Measurements from ENCODE around the gene TAOK2. TPM values are rescaled to one million over a fixed set of nuclear protein-coding genes. Genes with fewer than 3 reads are reported as not detected.

The TAOK2 gene
- total and polyA plus RNA-seq, 9 donors, result 28.0 to 43.3 (median 37.8) TPM

DNA sequence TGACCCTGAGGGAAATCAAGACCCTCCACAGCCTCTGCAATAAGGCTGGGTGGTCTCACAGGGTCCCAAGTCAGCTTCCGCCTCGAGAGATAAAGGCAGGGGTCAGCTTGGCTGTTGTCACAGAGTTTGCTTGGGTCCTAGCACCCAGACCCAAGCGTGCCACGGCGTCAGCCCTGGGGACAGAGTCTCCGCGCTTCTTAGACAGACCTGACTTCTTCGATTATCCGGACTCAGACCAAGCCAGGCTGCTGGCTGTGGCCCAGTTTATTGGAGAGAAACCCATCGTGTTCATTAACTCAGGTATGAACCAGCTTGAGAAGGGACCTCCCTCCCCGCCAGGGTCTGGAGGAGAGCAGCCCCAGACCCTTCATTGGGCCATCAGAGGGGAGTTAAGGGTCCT lies 49.9 kb downstream of the TAOK2 start:
- Histone ChIP-seq H3K4me1 (ENCODE audit: control insufficient read depth, insufficient read depth, low read length) (peaks cover 16% of the 10 kb centered on the region), H3K27me3 (ENCODE audit: control insufficient read depth, insufficient read depth, low read length) (peaks cover 27% of the 10 kb centered on the region), H3K36me3 (ENCODE audit: control insufficient read depth, insufficient read depth, low read length) (no peaks in the 10 kb centered on the region), H3K9me3 (replicated peaks; ENCODE audit: control insufficient read depth, low read depth, low read length) (no peaks in the 10 kb centered on the region), H3K4me3 (ENCODE audit: low read length) (no peak overlapping the region), H3K27ac (ENCODE audit: low read length) (no peak overlapping the region)
- 88% methylated on average over 5 of the region's 11 CpGs for WGBS (ENCODE audit: insufficient coverage)
- DNase-seq, result no peak

DNA sequence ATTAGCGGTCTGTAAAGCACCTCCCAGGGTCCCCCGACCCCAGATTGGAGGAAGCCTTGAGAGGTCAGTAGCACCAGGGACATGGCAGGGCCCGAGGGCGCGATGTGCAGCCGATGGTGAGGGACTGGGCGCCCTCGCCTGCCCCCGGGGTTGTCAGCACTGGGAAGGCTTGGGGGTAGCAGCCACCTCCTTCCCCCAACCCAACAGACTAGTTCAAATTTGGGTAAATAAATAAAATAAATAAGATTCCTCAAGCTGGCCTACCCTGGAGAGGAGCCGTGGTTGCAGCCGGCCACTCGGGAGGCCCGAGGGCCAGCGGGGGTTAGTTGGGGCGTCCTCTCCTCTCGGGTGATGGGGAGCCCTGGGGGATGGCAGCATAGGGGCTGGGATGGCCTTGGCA lies 50.8 kb downstream of the TAOK2 start:
- Histone ChIP-seq H3K36me3 (ENCODE audit: control insufficient read depth, insufficient read depth, low read length) (no peaks in the 10 kb centered on the region), H3K4me3 (ENCODE audit: low read length) (no peak overlapping the region), H3K27ac (ENCODE audit: low read length) (no peak overlapping the region), H3K9me3 (replicated peaks; ENCODE audit: control insufficient read depth, low read depth, low read length) (no peaks in the 10 kb centered on the region), H3K4me1 (ENCODE audit: control insufficient read depth, insufficient read depth, low read length) (peaks cover 25% of the 10 kb centered on the region), H3K27me3 (ENCODE audit: control insufficient read depth, insufficient read depth, low read length) (peaks cover 36% of the 10 kb centered on the region)
- 83% methylated on average over 5 of the region's 16 CpGs for WGBS (ENCODE audit: insufficient coverage)
- no peak for DNase-seq

DNA sequence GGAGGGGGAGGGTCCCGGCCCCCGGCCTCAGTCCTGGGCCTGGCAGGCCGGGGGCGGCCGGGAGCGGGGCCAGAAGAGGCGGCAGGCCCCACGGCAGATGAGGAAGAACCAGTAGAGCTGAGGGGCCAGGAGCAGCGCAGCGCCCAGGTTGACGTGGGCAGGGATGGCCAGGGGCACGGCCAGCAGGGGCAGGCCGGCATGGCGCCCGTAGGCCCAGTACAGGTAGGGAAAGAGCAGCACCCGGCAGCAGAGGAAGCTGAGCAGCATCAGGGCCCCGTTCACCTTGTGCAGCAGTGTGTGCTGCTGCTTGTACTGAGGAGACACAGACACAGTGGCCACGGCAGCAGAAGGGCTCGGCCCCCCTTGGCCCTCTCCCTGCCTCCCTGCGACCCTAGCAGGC lies 51.5 kb downstream of the TAOK2 start:
- no peak for DNase-seq

DNA sequence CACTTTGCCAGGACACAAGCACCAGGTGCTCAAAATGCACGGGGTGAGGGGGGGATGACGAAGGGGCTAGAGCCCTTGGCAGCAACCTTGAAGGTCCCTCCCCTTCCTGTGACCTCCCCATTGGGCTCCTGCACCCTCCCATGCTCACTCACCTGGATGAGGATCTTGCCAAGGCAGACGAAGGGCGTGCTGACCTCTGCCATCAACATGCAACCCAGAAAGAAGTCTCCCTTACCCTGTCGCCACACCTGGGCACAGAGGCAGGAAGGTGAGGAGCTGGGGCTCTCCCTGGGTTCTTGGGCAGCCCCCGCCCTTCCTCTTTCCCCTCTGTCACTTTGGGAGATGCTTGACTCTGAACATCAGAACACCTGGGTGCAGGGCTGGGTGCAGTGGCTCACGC lies 51.9 kb downstream of the TAOK2 start:
- H3K36me3 ChIP-seq (ENCODE audit: control insufficient read depth, insufficient read depth, low read length), result no peaks in the 10 kb centered on the region
- H3K4me1 ChIP-seq (ENCODE audit: control insufficient read depth, insufficient read depth, low read length), result peaks cover 28% of the 10 kb centered on the region
- no peak overlapping the region for H3K4me3 ChIP-seq (ENCODE audit: low read length)
- H3K27ac ChIP-seq (ENCODE audit: low read length), result no peak overlapping the region
- DNase-seq, result no peak
- WGBS (ENCODE audit: insufficient coverage), result 57% methylated on average over 1 of the region's 7 CpGs
- H3K9me3 ChIP-seq (replicated peaks; ENCODE audit: control insufficient read depth, low read depth, low read length), result no peaks in the 10 kb centered on the region
- H3K27me3 ChIP-seq (ENCODE audit: control insufficient read depth, insufficient read depth, low read length), result peaks cover 47% of the 10 kb centered on the region

More for the DNA sequence above, 51.5 kb downstream of the TAOK2 start:
- H3K27ac ChIP-seq (ENCODE audit: low read length), result no peak overlapping the region
- peaks cover 28% of the 10 kb centered on the region for H3K4me1 ChIP-seq (ENCODE audit: control insufficient read depth, insufficient read depth, low read length)
- H3K36me3 ChIP-seq (ENCODE audit: control insufficient read depth, insufficient read depth, low read length), result no peaks in the 10 kb centered on the region
- WGBS (ENCODE audit: insufficient coverage), result 78% methylated on average over 16 of the region's 20 CpGs
- peaks cover 43% of the 10 kb centered on the region for H3K27me3 ChIP-seq (ENCODE audit: control insufficient read depth, insufficient read depth, low read length)
- H3K9me3 ChIP-seq (replicated peaks; ENCODE audit: control insufficient read depth, low read depth, low read length), result no peaks in the 10 kb centered on the region
- no peak overlapping the region for H3K4me3 ChIP-seq (ENCODE audit: low read length)

DNA sequence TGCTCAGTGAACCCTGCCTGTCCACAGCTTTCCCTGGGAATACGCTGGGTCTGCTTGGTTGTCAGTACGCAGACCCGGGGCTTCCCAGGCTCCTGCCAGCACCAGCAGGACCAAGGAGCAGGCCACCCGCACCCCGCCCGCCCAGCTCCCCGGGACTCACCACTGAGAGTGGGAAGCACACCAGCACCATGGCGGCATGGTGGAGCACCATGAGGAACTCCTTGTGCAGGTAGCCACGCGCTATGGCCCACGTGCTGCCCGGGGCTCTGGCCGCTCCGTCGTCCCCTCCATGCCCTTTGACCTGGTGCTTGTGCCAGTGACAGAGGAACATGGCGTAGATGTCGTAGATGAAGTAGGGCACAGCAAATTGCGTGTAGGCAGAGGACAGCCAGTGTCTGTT lies 52.8 kb downstream of the TAOK2 start:
- 91% methylated on average over 18 of the region's 18 CpGs for WGBS (ENCODE audit: insufficient coverage)

DNA sequence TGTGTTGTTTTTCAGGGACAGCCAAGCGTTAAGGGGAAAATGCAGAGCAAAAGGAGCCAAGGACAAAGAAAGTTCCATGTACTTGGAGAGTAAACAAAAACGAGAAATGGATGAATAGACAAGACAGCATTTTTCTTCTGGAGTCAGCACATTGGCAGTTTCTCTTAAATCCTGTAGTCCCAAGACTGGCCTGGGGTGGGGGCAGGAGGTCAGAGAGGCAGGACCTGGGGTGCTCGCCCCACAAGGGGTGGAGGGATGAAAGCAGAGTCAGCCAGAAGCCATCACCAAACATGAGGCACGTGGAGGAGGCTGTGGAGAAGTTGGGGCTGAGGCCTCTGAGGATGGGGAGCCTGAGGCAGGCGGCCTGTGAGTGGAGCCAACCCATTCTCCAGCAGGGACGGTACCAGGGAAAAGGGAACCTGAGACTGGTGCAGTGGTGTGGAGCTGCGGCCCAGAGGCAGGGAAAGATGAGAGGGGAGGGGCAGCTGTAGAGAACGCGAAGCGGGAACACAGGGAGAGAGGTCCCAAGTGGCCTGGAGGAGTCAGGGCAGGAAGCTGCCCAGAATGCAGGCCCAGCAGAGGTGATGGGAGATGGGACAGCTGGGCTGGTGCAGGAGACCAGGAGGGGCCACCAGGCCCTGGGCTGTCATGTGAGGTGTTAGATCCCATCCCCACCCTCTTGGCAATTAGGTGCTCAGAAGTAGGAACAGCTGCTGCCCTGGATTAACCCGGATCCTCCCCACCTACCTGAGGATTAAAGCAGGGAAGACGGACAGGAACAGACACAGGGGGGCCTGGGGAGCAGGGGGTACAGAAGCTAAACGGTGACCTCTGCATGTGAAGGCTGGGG lies 54.1 kb downstream of the TAOK2 start:
- peaks cover 61% of the 10 kb centered on the region for H3K27me3 ChIP-seq (ENCODE audit: control insufficient read depth, insufficient read depth, low read length)
- no peaks in the 10 kb centered on the region for H3K36me3 ChIP-seq (ENCODE audit: control insufficient read depth, insufficient read depth, low read length)
- no peak for DNase-seq

More for the DNA sequence above, 52.8 kb downstream of the TAOK2 start:
- Histone ChIP-seq H3K27me3 (ENCODE audit: control insufficient read depth, insufficient read depth, low read length) (peaks cover 48% of the 10 kb centered on the region), H3K9me3 (replicated peaks; ENCODE audit: control insufficient read depth, low read depth, low read length) (no peaks in the 10 kb centered on the region), H3K27ac (ENCODE audit: low read length) (no peak overlapping the region), H3K4me1 (ENCODE audit: control insufficient read depth, insufficient read depth, low read length) (peaks cover 28% of the 10 kb centered on the region), H3K36me3 (ENCODE audit: control insufficient read depth, insufficient read depth, low read length) (no peaks in the 10 kb centered on the region), H3K4me3 (ENCODE audit: low read length) (no peak overlapping the region)
- DNase-seq, result no peak

DNA sequence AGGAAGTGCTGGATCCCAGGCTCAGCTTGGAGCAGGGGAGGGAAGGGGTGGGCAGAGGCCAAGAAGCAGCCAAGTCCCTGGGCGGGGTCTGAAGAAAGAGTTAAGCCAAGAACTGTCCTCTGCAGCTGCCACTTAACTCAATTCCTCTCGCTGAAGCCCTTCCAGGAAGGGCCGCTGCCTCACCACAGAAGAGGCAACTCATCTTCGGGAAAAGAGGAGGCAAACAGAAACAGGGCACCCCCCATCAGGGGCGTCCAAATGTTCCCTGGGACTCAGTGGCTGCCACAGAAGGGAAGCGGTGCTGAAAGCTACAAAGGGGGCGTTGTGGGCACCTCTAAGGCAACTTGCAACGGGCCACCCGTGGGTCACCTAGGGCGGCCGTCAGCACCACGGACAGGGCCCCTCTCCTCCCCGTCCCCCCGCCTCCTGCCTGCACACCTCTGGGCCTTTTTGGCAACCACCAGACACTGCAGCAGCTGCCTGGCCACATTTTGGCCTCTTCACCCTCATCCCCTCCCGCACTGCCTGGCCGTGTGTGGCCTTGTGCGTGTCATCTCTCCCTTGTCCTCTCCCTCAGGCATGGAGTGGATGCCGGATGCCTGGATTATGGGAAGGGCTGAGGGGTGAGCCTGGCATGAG lies 54.9 kb downstream of the TAOK2 start:
- Histone ChIP-seq H3K4me1 (ENCODE audit: control insufficient read depth, insufficient read depth, low read length) (peaks cover 28% of the 10 kb centered on the region), H3K27me3 (ENCODE audit: control insufficient read depth, insufficient read depth, low read length) (peaks cover 61% of the 10 kb centered on the region), H3K9me3 (replicated peaks; ENCODE audit: control insufficient read depth, low read depth, low read length) (no peaks in the 10 kb centered on the region), H3K27ac (ENCODE audit: low read length) (no peak overlapping the region), H3K4me3 (ENCODE audit: low read length) (no peak overlapping the region), H3K36me3 (ENCODE audit: control insufficient read depth, insufficient read depth, low read length) (no peaks in the 10 kb centered on the region)
- WGBS (ENCODE audit: insufficient coverage), result 6% methylated on average over 13 of the region's 18 CpGs
- DNase-seq, result peak; percentile 57

More for the DNA sequence above, 54.1 kb downstream of the TAOK2 start:
- WGBS (ENCODE audit: insufficient coverage), result 28% methylated on average over 11 of the region's 13 CpGs
- Histone ChIP-seq H3K4me1 (ENCODE audit: control insufficient read depth, insufficient read depth, low read length) (peaks cover 28% of the 10 kb centered on the region), H3K9me3 (replicated peaks; ENCODE audit: control insufficient read depth, low read depth, low read length) (no peaks in the 10 kb centered on the region), H3K27ac (ENCODE audit: low read length) (no peak overlapping the region), H3K4me3 (ENCODE audit: low read length) (no peak overlapping the region)

DNA sequence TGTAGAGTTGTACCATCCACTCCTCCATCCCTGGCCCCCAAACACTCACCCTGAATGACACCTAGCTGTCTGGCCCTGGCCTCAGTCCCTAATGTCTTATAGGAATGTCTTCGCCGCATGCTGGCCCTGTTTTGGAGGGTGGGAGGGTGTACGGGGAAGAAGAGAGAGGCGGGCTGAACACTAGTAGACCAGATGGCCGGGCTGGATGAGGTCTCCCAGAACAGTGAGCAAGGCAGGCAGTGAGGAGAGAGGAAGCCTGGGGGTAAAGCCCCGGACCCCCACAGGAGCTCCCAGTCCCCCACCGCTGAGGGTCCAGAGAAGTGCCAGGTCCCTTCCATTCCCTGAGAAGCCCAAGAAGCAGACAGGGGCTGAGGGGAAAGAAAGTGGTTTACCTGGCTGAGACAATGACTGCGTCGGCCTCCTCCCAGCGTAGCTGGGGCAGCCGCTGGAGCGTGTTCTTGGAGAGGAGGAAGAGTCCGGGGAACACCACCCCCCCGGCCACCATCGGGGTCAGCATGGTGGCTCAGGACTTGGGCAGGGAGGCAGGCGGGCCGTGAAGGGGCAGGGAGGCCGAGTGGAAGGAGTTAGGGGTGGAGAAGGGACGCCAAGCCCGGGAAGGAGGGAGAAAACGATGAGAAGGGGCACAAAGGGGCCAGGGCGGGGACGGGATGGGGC lies 56.5 kb downstream of the TAOK2 start:
- Histone ChIP-seq H3K36me3 (ENCODE audit: control insufficient read depth, insufficient read depth, low read length) (no peaks in the 10 kb centered on the region), H3K4me3 (ENCODE audit: low read length) (no peak overlapping the region), H3K27ac (ENCODE audit: low read length) (no peak overlapping the region), H3K4me1 (ENCODE audit: control insufficient read depth, insufficient read depth, low read length) (peaks cover 28% of the 10 kb centered on the region), H3K27me3 (ENCODE audit: control insufficient read depth, insufficient read depth, low read length) (peaks cover 60% of the 10 kb centered on the region), H3K9me3 (replicated peaks; ENCODE audit: control insufficient read depth, low read depth, low read length) (no peaks in the 10 kb centered on the region)
- WGBS (ENCODE audit: insufficient coverage), result 11% methylated on average over 23 of the region's 23 CpGs
- no peak for DNase-seq

DNA sequence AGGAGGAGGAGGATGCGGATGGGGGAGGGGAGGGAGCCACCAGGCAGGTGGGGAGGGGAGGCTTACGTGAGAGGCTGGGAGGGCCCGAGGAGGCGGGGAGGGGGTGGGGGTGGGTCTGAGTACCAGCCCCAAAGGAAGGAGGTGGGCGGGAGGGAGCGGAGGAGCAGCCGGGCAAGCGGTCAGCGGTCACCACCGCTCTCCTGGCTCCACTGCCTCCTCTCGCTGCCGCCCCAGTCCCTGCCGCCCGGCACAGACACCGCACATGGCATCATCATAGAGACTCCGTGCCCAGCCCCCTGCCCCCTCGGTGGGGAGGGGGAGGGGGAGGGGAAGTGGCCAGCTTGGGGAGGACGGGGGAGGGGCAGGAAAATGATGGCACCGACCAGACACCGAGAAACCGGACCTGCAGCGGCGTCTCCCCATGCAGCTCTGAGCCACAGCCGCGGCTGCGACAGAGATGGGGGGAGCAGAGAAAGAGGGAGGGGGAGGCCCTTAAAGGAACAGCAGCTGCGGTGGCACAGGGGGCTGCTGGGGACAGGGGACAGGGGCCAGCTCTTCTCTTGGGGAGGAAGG lies 57.3 kb downstream of the TAOK2 start, which contains the start of gene TLCD3B:
Gene TLCD3B, minus strand, starts transcription at position 431 of the 573 bp plus-strand sequence. CDS start 744 bp downstream, outside the sequence.
- 3% methylated on average over 16 of the region's 27 CpGs for WGBS (ENCODE audit: insufficient coverage)
- no peak within 1 kb of the TSS for H3K4me3 ChIP-seq (ENCODE audit: low read length)

More for the DNA sequence above, 57.3 kb downstream of the TAOK2 start, which contains the start of gene TLCD3B:
- H3K27ac ChIP-seq (ENCODE audit: low read length), result no peak within 1 kb of the TSS
- peaks cover 28% of the 10 kb centered on the region for H3K4me1 ChIP-seq (ENCODE audit: control insufficient read depth, insufficient read depth, low read length)
- peaks cover 63% of the 10 kb centered on the region for H3K27me3 ChIP-seq (ENCODE audit: control insufficient read depth, insufficient read depth, low read length)
- no peak for DNase-seq
- no peaks in the 10 kb centered on the region for H3K36me3 ChIP-seq (ENCODE audit: control insufficient read depth, insufficient read depth, low read length)
- no peaks in the 10 kb centered on the region for H3K9me3 ChIP-seq (replicated peaks; ENCODE audit: control insufficient read depth, low read depth, low read length)

Data from muscle of leg (tissue), 11 donors.